Measurements from ENCODE around the gene SYPL2. TPM values are rescaled to one million over a fixed set of nuclear protein-coding genes. Genes with fewer than 3 reads are reported as not detected.

Gene SYPL2
- total RNA-seq, 1 donor = 1.7 TPM

DNA sequence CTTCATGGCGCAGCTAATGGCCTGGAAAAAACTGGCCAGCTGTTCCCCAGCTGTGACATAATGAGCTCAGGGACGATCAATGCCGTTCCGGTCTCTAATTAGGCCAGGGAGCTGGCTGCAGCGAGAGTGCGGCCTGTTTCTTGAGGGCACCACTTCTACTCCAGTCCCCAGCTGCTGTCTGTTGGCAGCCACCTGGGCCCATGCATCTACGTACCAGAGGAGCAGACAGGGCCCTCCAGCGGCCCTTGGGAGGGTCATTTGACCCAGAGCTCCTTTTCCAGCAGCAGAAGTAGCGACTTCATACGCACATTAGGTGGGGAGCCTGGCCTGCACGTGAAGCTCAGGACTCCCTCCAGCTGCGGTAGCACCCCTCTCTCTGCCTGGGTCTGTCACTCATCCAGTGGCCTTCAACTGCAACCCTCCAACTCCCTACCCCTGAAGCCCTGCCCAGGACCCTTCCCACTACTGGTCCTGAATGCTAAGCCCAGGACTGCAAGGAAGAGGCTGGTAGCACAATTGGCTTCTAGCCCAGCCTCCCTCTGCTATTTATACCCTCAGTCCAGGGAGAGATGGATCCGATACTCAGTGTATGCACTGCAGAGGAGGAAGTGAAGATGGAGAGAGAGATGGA lies 64.2 kb downstream of the SYPL2 start:
- no peak overlapping the region for H3K4me3 ChIP-seq (ENCODE audit: low read depth, low read length)
- TF ChIP-seq, protein P1, sequence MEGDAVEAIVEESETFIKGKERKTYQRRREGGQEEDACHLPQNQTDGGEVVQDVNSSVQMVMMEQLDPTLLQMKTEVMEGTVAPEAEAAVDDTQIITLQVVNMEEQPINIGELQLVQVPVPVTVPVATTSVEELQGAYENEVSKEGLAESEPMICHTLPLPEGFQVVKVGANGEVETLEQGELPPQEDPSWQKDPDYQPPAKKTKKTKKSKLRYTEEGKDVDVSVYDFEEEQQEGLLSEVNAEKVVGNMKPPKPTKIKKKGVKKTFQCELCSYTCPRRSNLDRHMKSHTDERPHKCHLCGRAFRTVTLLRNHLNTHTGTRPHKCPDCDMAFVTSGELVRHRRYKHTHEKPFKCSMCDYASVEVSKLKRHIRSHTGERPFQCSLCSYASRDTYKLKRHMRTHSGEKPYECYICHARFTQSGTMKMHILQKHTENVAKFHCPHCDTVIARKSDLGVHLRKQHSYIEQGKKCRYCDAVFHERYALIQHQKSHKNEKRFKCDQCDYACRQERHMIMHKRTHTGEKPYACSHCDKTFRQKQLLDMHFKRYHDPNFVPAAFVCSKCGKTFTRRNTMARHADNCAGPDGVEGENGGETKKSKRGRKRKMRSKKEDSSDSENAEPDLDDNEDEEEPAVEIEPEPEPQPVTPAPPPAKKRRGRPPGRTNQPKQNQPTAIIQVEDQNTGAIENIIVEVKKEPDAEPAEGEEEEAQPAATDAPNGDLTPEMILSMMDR (IDR thresholded peaks at IDR 0.05; ENCODE audit: insufficient read depth, low read length) = no peak
- DNase-seq (ENCODE audit: low read depth) = no peak

GRCh38 chr1:109531380-109531779 lies 65.0 kb downstream of the SYPL2 start:
- TF ChIP-seq, protein P1 (IDR thresholded peaks at IDR 0.05; ENCODE audit: insufficient read depth, low read length) = no peak
- H3K4me3 ChIP-seq (ENCODE audit: low read depth, low read length) = no peak overlapping the region
- DNase-seq (ENCODE audit: low read depth) = no peak

Other genes with a start within 250 kb of the SYPL2 start
- gene CELSR2, start 217.0 kb upstream of the SYPL2 start, total RNA-seq (ENCODE audit: low replicate concordance) = 0.36 and 0.90 TPM in 2 replicates
- gene PSRC1, start 183.4 kb upstream of the SYPL2 start, total RNA-seq (ENCODE audit: low replicate concordance) = 10.0 and 19.0 TPM in 2 replicates
- not detected in 2 replicates for gene MYBPHL, start 159.5 kb upstream of the SYPL2 start, total RNA-seq (ENCODE audit: low replicate concordance)
- 3.0 and 4.5 TPM in 2 replicates for gene SORT1, start 68.6 kb upstream of the SYPL2 start, total RNA-seq (ENCODE audit: low replicate concordance)
- 40.0 and 56.1 TPM in 2 replicates for gene PSMA5, start 40.1 kb upstream of the SYPL2 start, total RNA-seq (ENCODE audit: low replicate concordance)
- 1.6 and 2.9 TPM in 2 replicates for gene ATXN7L2, start 17.4 kb downstream of the SYPL2 start, total RNA-seq (ENCODE audit: low replicate concordance)
- gene CYB561D1, start 27.5 kb downstream of the SYPL2 start, total RNA-seq (ENCODE audit: low replicate concordance) = 8.1 and 10.1 TPM in 2 replicates
- 0.54 and 2.5 TPM in 2 replicates for gene AMIGO1, start 43.2 kb downstream of the SYPL2 start, total RNA-seq (ENCODE audit: low replicate concordance)
- gene GPR61, start 73.3 kb downstream of the SYPL2 start, total RNA-seq (ENCODE audit: low replicate concordance) = under 0.01 TPM in 1 of 2 replicates, not detected in the other
- 10.1 and 17.6 TPM in 2 replicates for gene GNAI3, start 82.1 kb downstream of the SYPL2 start, total RNA-seq (ENCODE audit: low replicate concordance)
- 0.18 TPM in 1 of 2 replicates, not detected in the other for gene GNAT2, start 153.1 kb downstream of the SYPL2 start, total RNA-seq (ENCODE audit: low replicate concordance)
- gene AMPD2, start 153.3 kb downstream of the SYPL2 start, total RNA-seq (ENCODE audit: low replicate concordance) = 52.0 and 67.2 TPM in 2 replicates
- 8.7 and 31.6 TPM in 2 replicates for gene GSTM4, start 189.6 kb downstream of the SYPL2 start, total RNA-seq (ENCODE audit: low replicate concordance)
- gene GSTM2, start 201.5 kb downstream of the SYPL2 start, total RNA-seq (ENCODE audit: low replicate concordance) = 14.1 and 27.7 TPM in 2 replicates
- 24.3 TPM in 1 of 2 replicates, not detected in the other for gene GSTM1, start 221.3 kb downstream of the SYPL2 start, total RNA-seq (ENCODE audit: low replicate concordance)
- gene GSTM5, start 245.7 kb downstream of the SYPL2 start, total RNA-seq (ENCODE audit: low replicate concordance) = 6.1 and 13.0 TPM in 2 replicates